Transverse colon (tissue), 4 donors: ENCODE results near the gene PRAMEF18. TPM values are rescaled to one million over a fixed set of nuclear protein-coding genes. Genes with fewer than 3 reads are reported as not detected.
A peak's percentile ranks its signal among the peaks of the same experiment; 100 is the strongest.
"Not testable (repeated sequence)": the region's sequence is repeated elsewhere in the genome, so short reads cannot be mapped to it uniquely, and the experiment has no call there.

Experiments
- DNase-seq: peaks from one replicate; pipeline ENCODE4 v3.0.0-alpha.2; 2019
- H3K27ac ChIP-seq, 4 donors: fragments of 200-600 bp; sonication (generic); 2 replicates each; pipeline ENCODE4 v1.5.1; 2016 to 2018; ENCODE audit warnings: inconsistent platforms in 4 of 4
- H3K27me3 ChIP-seq: fragments of 200-600 bp; sonication (generic); 2 replicates; pipeline ENCODE4 v1.5.1; 2017; ENCODE audit warnings: inconsistent platforms
- H3K36me3 ChIP-seq, 4 donors: fragments of 200-600 bp; sonication (generic); 2 replicates each; pipeline ENCODE4 v1.5.1; 2017 to 2019; ENCODE audit warnings: inconsistent platforms in 4 of 4
- H3K4me1 ChIP-seq, 4 donors: fragments of 200-600 bp; sonication (generic); 2 replicates each; pipeline ENCODE4 v1.5.1; 2017 to 2020; ENCODE audit warnings: inconsistent platforms in 4 of 4
- H3K4me3 ChIP-seq, 4 donors: fragments of 200-600 bp; sonication (generic); 1 replicate in 1 of 4; 2 replicates in 3 of 4; pipeline versions ENCODE4 v1.5.1 to v1.6.1; 2017 to 2019; ENCODE audit warnings: inconsistent platforms in 4 of 4
- H3K9me3 ChIP-seq, 2 donors: fragments of 200-600 bp; sonication (generic); 2 replicates each; pipeline ENCODE4 v1.5.1; 2017 to 2019; ENCODE audit warnings: inconsistent platforms in 2 of 2
- EP300 ChIP-seq: sonication (generic); formaldehyde crosslinking; IDR thresholded peaks from one replicate; pipeline ENCODE4 v1.6.1; 2017; ENCODE audit warnings: antibody characterized with exemption, low read depth
- POLR2A ChIP-seq: fragments of 450-650 bp; IDR thresholded peaks from one replicate; pipeline ENCODE4 v1.6.1; 2016; ENCODE audit warnings: antibody characterized with exemption, mild to moderate bottlenecking, moderate library complexity
- POLR2AphosphoS5 ChIP-seq, 3 donors: sonication (generic); formaldehyde crosslinking; IDR thresholded peaks; one replicate each; pipeline ENCODE4 v1.6.1; 2016; ENCODE audit warnings: antibody characterized with exemption in 3 of 3
- WGBS, 2 donors: methylation state at CpG; one replicate each; pipeline ENCODE4 v1.1.5; 2018; ENCODE audit warnings: low coverage in 1 of 2; 5-methylcytosine and 5-hydroxymethylcytosine counted together
- in situ Hi-C, 4 donors: fragments of 200-750 bp; cut with MboI; loops; one replicate each; pipeline versions ENCODE4 v1.15.0 to v1.15.1; 2017; ENCODE audit warnings: low sequenced_read_pairs in 3 of 4, low pct_ligation_motif_present in 1 of 4, low pct_unique_long_range_greater_than_20kb in 1 of 4
- intact Hi-C: fragments of 100-400 bp; cut with DNase I; formaldehyde crosslinking; loops from one replicate; pipeline ENCODE4 v1.15.1; 2023; ENCODE audit warnings: low total_unique reads
- total RNA-seq, 4 donors: library from RNA; depleted of rRNA; stranded (reverse); fragments of >200 nt; gene quantifications; one replicate each; pipeline ENCODE4 v1.1.0, GENCODE V29; 2016
- TF ChIP-seq, protein P1 (sequence below), 5 experiments: fragments of 200-600 bp in 3 of 5; fragments of 450-650 bp in 2 of 5; sonication (generic) in 3 of 5; IDR thresholded peaks; 1 replicate in 2 of 5; 2 replicates in 3 of 5; pipeline ENCODE4 v1.5.1; 2016 to 2017; ENCODE audit warnings: antibody characterized with exemption in 5 of 5, inconsistent platforms in 3 of 5, mild to moderate bottlenecking in 2 of 5, moderate library complexity in 1 of 5

Gene PRAMEF18
- total RNA-seq, 4 donors from 2014 or later = not detected

DNA sequence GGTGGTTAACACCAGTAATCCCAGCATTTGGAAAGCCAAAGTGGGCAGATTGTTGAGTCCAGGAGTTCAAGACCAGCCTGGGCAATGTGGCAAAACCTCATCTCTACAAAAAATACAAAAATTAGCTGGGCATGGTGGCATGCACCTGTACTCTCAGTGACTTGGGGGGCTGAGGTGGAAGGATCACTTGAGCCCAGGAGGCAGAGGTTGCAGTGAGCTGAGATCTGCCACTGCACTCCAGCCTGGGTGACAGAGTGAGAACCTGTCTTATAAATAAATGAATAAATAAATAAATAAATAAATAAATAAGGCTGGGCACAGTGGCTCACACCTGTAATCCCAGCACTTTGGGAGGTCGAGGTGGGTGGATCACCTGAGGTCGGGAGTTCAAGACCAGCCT is 6.1 kb upstream of the PRAMEF18 start:
- DNase-seq, H3K9me3 ChIP-seq, H3K36me3 ChIP-seq, H3K27ac ChIP-seq, H3K4me3 ChIP-seq, intact Hi-C loops, H3K27me3 ChIP-seq, H3K4me1 ChIP-seq: not testable (repeated sequence)
- WGBS, 2 donors = 71 to 86% methylated on average over 2 of the region's 2 CpGs
- in situ Hi-C loops = loop anchor here in 1 of 4 donors (25.0 kb wide), 1 partner anchor 970 kb away; no protein-coding TSS in a partner anchor

DNA sequence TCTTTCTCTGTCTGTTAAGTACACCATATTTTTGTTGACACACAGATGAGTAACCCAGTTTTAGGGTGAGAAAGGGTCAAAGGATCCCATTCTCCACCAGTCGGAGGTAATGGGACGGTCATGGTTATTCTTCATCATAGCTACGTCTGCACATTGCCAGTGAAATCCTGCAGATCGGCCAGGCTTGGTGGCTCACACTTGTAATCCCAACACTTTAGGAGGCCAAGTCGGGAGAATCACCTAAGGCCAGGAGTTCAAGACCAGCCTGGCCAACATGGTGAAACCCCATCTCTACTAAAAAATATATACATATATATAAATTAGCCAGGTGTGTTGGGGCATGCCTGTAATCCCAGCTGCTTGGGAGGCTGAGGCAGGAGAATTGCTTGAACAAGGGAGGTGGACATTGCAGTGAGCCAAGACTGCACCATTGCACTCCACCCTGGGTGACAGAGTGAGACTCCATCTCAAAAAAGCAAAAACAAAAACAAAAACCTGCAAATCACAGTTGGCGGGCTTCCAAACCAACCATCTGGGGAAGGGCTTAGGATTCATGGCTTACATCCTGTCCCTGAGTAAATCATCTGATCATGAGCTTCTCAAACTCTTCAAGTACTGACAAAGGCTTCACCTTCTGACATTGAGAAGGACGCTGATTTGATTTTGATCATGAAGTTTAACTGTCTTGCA is 5.3 kb upstream of the PRAMEF18 start:
- H3K9me3 ChIP-seq, H3K27ac ChIP-seq, intact Hi-C loops, H3K36me3 ChIP-seq, H3K4me3 ChIP-seq, H3K4me1 ChIP-seq, DNase-seq, H3K27me3 ChIP-seq: not testable (repeated sequence)
- in situ Hi-C loops = loop anchor here in 1 of 4 donors (25.0 kb wide), 1 partner anchor 969 kb away; no protein-coding TSS in a partner anchor
- WGBS, 2 donors = 77 to 85% methylated on average over 6 to 7 of the region's 7 CpGs

DNA sequence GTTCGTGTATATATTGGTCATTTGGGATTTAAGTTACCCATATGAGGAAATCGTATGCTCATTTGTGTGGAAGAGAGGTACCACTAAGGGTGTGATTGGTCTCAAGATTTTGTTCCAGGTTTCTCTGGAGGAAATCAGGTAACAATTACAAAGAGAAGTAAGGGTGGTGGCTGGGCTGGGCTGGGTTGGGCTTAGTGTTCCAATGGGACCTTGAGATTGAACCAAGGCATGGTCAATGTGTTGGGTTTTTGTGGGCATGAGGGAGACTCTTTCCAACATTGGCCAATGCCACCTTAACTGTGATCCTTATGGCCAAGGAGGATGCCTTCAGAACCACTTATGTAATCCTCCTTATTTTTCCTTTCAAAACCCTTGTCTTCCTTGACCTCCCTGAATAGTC is 4.6 kb upstream of the PRAMEF18 start:
- H3K36me3 ChIP-seq, H3K27me3 ChIP-seq, H3K27ac ChIP-seq, H3K4me3 ChIP-seq, intact Hi-C loops, DNase-seq, H3K9me3 ChIP-seq, H3K4me1 ChIP-seq: not testable (repeated sequence)
- WGBS, 2 donors = 66 to 80% methylated on average over 2 of the region's 2 CpGs
- in situ Hi-C loops = loop anchor here in 1 of 4 donors (25.0 kb wide), 1 partner anchor 968 kb away; no protein-coding TSS in a partner anchor

DNA sequence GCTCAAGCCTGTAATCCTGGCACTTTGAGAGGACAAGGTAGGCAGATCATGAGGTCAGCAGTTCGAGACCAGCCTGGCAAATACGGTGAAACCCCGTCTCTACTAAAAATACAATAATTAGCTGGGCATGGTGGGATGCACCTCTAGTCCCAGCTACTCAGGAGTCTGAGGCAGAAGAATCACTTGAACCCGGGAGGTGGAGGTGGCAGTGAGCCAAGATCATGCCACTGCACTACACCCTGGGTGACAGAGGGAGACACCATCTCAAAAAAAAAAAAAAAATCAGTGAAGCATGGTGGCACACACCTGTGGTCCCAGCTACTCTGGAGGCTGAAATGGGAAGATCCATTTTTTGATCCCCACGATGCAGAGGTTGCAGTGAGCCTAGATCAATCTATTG is 4.1 kb upstream of the PRAMEF18 start:
- H3K27me3 ChIP-seq, H3K9me3 ChIP-seq, H3K4me1 ChIP-seq, intact Hi-C loops, H3K4me3 ChIP-seq, DNase-seq, H3K27ac ChIP-seq, H3K36me3 ChIP-seq: not testable (repeated sequence)
- in situ Hi-C loops = loop anchor here in 1 of 4 donors (25.0 kb wide), 1 partner anchor 968 kb away; no protein-coding TSS in a partner anchor
- 79 to 100% methylated on average over 1 to 5 of the region's 5 CpGs for WGBS, 2 donors

DNA sequence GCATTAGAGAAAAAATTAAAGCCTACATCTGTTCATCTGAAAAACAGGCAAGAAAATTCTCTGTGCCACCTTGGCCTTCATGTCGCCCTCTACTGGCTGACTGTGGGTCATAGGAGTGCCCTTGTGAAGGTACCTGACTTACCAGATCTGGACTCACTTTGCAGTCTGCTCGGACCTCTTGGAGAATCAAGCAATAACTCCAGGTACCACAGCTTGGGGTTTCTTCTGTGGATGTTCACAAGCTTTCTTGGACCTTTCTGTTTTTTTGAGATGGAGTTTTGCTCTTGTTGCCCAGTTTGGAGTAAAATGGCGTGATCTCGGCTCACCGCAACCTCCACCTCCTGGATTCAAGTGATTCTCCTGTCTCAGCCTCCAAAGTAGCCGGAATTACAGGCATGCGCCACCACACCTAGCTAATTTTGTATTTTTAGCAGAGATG is 2.4 kb upstream of the PRAMEF18 start:
- peak; percentile 31 for DNase-seq
- intact Hi-C loops = no loop called here
- TF ChIP-seq POLR2AphosphoS5 (IDR thresholded peaks at IDR 0.05) (no peak), EP300 (no peak), POLR2A (no peak)
- TF ChIP-seq, protein P1, sequence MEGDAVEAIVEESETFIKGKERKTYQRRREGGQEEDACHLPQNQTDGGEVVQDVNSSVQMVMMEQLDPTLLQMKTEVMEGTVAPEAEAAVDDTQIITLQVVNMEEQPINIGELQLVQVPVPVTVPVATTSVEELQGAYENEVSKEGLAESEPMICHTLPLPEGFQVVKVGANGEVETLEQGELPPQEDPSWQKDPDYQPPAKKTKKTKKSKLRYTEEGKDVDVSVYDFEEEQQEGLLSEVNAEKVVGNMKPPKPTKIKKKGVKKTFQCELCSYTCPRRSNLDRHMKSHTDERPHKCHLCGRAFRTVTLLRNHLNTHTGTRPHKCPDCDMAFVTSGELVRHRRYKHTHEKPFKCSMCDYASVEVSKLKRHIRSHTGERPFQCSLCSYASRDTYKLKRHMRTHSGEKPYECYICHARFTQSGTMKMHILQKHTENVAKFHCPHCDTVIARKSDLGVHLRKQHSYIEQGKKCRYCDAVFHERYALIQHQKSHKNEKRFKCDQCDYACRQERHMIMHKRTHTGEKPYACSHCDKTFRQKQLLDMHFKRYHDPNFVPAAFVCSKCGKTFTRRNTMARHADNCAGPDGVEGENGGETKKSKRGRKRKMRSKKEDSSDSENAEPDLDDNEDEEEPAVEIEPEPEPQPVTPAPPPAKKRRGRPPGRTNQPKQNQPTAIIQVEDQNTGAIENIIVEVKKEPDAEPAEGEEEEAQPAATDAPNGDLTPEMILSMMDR (IDR thresholded peaks at IDR 0.05) = peak in 3 of 5 experiments; percentile 7 to 41 (median 22)
- Histone ChIP-seq H3K27ac (no peak overlapping the region), H3K9me3 (no peaks in the 10 kb centered on the region), H3K4me3 (no peak overlapping the region), H3K4me1 (no peaks in the 10 kb centered on the region), H3K36me3 (no peaks in the 10 kb centered on the region), H3K27me3 (peaks cover 5% of the 10 kb centered on the region)
- 73% methylated on average over 7 of the region's 7 CpGs; no CpG with 5 or more reads in 1 of the 2 donors for WGBS, 2 donors
- in situ Hi-C loops = loop anchor here in 1 of 4 donors (25.0 kb wide), 1 partner anchor 966 kb away; no protein-coding TSS in a partner anchor

DNA sequence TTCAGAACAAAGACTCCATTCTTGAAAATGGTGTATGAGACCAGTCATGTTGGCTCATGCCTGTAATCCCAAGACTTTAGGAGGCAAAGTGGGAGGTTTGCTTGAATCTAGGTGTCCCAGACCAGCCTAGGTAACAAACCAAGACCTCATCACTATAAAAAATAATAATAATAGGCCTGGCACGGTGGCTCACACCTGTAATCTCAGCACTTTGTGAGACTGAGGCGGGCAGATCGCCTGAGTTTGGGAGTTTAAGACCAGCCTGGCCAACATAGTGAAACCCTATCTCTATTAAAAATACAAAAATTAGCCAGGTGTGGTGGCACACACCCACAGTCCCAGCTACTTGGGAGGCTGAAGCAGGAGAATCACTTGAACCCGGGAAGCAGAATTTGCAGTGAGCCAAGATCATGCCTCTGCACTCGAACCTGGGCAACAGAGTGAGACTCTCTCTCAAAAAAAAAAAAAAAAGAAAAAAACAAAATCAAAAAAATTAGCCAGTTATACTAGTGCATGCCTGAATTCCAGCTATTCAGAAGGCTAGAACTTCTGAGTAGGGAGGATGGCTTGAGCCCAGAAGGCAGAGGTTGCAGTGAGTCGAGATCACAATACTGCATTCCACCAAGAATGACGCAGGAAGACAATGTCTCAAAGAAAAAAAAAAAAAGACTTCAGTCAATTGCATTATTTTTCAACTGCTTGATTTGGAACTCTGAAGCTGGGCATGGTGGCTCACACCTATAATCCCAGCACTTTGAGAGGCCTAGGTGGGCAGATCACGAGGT is 1.5 kb upstream of the PRAMEF18 start:
- H3K27me3 ChIP-seq, H3K9me3 ChIP-seq, intact Hi-C loops, H3K27ac ChIP-seq, H3K4me1 ChIP-seq, H3K36me3 ChIP-seq, DNase-seq, H3K4me3 ChIP-seq: not testable (repeated sequence)
- in situ Hi-C loops = loop anchor here in 1 of 4 donors (25.0 kb wide), 1 partner anchor 965 kb away; no protein-coding TSS in a partner anchor
- 81 to 88% methylated on average over 8 of the region's 8 CpGs for WGBS, 2 donors
